Embryonic facial prominence (tissue), 1 donor: ENCODE measurements around the gene BCL7C.

Experiments used
- DNase-seq: peaks from one replicate; pipeline ENCODE4 v3.0.0-alpha.2; 2016; ENCODE audit errors: extremely low spot score

Gene BCL7C

DNA sequence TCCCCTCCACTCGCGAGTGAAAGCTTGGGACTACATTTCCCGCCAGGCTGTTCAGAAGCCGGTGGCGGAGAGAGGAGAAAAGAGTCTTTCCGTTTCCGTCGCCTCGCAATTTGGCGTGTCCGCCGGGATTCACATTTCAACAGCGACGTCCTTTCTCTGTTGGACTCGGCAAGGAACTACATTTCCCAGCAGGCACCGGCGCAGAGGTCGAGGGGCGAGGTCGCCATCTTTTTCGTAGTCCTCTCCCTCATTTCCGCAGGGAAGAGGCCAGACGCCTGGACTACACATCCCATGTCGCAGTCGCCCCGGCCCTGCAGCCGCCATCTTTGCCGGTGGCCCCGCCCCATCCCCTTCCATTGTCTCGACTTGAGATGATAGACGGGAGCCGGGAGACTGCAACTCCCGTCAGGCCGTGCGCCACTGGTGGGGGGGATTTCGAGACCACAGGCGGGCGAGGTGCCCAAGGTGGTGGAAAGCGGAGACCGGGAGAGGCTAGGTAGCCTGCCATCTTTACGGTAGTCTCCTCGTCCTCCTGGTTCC is 28.6 kb upstream of the BCL7C start:
- peak; percentile 99 for DNase-seq

DNA sequence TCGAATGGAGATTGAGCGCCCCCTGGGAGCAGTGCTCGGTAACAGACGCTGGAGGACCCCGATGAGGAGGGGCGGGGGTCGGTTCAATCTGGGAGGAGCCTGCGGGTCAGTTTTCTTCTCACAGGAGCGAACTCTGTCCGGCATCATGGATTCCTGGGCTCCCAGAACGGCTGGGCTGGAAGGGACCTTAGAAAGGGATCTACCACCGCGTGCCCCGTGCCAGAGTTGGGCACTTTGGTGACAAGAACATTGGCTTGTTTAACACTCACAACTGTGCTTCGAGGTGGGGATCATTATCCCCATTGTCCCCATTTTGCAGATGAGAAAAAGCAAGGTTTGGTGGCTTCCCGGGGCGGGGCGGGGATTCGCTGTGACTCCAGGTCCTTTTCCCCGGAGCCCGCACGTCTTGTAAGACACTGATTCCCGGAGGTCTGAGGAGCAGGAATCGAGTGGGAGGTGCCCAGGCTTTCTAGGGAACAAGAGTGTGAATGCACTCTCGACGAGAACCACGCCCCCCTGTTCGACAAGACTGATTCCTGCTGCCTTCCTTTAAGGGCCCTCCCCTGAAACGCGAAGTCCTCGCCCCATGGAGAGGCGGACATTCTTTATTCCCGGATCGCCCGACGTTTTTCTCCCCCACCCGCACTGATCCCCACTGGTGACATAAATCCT is 28.0 kb upstream of the BCL7C start:
- peak; percentile 94 for DNase-seq

- no peak for DNase-seq
Measured at GRCh38 chr16:30921459-30921747, 27.5 kb upstream of the BCL7C start.

DNA sequence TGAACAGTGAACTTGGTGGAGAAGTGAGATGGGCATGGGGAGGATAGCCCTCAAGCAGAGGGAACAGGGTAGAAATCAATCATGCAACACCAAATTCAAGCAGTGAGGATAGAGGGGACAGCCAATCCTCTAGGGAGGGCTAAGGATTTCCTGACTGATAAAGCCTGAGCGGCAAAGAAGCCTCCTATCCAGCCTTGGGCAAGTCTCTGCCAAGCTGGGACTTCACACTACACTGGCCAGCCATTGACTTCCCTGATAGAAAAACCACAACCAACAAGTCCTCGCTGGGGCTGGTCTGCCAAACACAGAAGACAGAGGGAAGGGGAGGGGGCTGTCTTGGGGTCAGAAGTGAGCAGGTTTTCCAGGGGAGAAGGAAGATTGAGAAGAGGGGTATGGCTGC is 27.0 kb upstream of the BCL7C start:
- no peak for DNase-seq

DNA sequence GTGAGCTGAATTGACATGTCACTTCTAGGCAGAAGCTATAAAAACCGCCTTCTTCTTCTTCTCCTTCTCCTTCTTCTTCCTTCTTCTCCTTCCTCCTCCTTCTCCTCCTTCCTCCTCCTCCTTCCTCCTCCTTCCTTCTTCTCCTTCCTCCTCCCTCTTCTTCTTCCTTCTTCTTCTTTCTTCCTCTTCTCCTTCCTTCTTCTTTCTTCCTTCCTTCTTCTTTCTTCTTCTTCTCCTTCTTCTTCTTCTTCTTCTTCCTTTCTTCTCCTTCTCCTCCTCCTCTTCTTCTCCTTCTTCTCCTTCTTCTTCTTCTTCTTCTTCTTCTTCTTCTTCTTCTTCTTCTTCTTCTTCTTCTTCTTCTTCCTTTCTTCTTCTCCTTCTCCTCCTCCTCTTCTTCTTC is 24.7 kb upstream of the BCL7C start:
- DNase-seq: no peak

GRCh38 chr16:30914830-30915229 is 21.0 kb upstream of the BCL7C start:
- DNase-seq: no peak

DNA sequence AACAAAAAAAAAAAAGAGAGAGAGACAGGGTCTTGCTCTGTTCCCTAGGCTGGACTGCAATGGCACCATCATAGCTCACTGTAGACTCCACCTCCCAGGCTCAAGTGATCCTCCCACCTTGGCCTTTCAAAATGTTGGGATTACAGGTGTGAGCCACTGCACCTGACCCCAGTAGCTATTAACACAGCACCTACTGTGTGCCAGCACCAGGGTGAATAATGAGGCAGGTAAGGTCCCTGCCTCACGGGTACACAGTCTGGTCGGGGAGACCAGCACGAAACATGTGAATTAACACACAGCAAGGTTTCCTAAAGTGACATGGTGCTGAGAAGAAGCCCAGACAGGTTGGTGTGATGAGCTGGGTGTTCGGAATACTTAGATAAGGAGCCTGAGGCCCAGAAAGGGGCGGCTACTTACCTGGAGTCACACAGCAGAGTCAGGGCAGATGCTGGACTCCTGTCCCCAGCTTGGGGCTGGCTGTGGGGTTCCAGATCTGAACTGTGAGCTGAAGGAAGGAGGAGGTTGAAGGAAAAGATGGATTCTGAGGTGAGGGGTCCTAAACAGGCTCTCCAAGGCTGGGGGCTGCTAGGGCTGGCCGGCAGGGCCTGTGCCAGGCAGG is 19.0 kb upstream of the BCL7C start:
- DNase-seq: no peak

GRCh38 chr16:30910427-30911029 is 16.7 kb upstream of the BCL7C start:
- DNase-seq: no peak

- no peak for DNase-seq
Measured at GRCh38 chr16:30907064-30907463, 13.2 kb upstream of the BCL7C start.

DNA sequence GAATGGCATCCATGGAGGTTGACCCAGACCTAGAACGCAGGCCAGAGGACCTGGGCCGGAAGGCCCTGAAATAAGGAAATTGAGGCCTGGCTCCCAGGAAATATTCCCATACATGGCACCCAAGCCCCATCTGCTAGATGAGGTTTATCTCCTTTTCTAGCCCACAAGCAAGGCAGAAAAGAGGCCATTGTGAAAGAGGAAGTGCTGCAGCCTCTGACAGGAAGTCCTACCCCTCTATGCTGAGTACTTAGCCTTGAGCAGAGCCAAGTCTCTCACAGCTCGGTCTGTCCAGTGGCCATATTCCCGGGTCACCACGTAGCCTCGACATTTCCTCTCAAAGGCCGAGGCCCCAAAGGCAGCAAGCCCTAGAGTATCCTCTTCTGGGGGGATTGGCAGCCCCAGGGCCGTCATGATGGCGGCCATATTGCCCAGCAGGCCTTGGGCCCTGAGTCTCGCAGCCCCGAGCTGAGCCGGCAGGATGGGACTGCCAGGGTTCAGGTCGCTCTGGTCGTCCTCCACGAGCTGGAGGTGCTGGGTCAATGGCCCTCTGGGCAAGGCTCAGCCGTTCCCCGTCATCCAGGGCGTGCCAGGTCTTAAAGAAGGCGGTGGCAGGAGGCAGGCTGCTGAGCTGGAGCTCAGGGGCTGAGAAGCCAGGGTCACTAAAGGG is 10.4 kb upstream of the BCL7C start:
- no peak for DNase-seq

DNA sequence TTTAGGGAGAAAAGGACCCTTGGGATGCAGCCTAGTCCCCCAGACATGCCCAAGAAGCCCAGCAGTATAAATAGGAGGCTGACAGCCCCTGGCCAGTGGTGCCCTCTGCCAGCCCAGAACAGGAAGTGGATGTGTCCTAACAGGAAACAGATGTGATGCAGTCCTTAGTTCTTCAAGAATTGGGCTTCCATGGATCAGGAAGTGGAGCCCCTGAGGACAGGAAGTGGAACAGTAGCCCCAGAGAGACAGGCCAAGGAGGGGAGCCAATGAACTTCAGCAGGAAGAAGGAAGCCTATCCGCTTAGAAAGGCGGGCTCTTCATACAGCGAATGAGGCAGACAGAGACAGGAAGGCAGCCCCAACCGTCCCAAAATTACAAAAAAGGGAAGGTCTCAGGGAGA is 9.7 kb upstream of the BCL7C start:
- DNase-seq: no peak

- no peak for DNase-seq
Measured at GRCh38 chr16:30903002-30903401, 9.1 kb upstream of the BCL7C start.

- DNase-seq: no peak
Measured at GRCh38 chr16:30902029-30902972, 8.4 kb upstream of the BCL7C start.

DNA sequence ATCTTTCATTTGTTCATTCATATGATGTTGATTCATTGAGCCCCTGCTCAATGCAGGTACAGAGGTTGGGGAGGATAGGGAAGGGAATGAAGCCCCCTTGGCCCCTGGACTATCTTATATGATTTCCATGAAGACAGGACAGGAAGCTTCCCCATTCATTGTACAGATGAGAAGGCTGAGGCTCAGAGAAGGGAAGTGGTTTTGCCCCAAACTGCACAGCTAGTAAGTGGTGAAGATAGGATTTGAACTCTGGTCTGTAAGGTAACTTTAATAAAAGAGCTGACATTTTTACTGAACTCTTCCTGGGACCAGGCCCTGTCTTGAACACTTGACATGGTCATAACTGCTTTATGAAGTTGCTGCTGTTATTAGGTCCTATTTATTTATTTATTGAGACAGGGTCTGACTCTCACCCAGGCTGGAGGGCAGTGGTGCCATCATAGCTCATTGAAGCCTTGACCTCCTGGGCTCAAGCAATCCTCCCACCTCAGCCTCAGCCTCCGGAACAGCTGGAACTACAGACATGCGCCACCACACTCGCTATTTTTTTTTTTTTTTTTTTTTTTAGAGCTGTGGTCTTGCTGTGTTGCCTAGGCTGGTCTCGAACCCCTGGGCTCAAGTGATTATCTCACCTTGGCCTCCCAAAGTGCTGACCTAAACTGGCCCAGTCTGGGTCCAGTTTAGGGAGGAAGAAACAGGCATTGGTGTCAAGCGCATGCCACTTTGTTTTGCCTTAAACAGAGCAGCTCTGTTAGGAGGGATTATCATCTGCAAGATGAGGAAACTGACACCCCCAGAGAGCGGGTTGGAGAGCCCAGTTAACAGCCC is 7.5 kb upstream of the BCL7C start:
- DNase-seq: no peak

DNA sequence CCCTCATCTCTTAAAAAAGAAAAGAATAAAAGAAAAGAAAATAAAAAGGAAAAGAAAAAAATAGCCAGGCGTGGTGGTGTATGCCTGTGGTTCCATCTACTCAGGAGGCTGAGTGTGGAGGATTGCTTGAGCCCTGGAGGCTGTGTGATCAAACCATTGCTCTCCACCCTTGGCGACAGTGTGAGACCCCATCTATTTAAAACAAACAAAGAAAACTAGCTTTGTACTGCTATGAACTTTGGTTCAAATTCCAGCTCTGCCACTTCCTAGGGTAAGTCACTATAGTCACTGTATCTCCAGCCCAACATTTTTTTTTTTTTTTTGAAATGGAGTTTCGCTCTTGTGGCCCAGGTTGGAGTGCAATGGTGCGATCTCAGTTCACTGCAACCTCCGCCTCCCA is 6.7 kb upstream of the BCL7C start:
- no peak for DNase-seq

DNA sequence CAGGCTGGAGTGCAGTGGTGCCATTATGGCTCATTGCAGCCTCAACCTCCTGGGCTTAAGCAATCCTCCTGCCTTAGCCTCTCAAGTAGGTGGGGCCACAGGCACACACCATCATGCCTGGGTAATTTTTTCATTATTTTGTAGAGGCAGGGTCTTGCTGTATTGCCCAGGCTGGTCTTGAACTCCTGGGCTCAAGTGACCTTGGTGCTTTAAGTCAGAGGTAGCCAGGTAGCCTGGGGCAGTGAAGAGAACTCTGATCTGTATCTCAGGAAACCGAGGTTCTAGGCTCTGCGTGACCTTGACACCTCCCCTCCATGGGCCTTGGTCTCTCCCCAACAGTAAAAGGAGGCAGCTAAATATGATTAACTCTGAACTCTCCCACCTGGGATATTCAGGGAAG is 5.9 kb upstream of the BCL7C start:
- DNase-seq: no peak

- peak; percentile 62 for DNase-seq
Measured at GRCh38 chr16:30896889-30897733, 3.2 kb upstream of the BCL7C start.

DNA sequence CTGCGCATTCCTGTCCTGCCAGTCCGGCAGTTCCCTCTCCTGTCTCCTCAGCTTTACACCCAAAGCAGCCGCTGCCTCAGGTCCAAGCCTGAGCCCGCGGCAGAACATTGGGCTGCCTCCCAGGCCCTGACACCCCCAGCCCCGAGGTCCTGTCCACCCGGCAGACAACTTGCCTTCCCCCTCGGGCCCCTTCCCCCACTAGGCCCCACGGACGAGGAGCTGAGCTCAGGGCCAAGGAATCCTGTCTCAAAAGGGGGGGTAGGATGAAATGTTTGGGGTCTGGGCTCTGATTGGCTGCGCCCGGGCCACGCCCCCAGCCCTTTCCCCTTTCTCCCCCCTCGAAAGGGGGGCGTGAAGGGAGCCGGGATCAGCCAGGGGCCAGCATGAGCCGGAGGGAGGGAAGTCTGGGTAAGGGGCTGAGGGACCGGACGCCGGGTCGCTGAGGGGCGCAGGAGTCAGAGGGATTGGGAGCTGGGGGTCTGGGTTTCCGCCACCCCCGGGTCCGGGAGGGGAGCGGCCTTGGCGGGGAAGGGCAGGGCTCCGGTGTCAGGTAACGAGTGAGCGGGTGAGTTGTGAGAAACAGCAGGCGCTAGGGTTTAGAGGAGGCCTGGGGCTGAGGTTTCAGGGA is 2.5 kb upstream of the BCL7C start, which contains the start of gene CTF1:
TSS of gene CTF1 (plus strand) at position 354 of the 628 bp plus-strand sequence. CDS start at position 384, 30 bp downstream.
- DNase-seq: peak; percentile 79

- no peak for DNase-seq
Measured at GRCh38 chr16:30895627-30896260, 1.9 kb upstream of the BCL7C start.
